ENCODE results near the gene TUFM.
"Not testable (repeated sequence)": the region's sequence is repeated elsewhere in the genome, so short reads cannot be mapped to it uniquely, and the experiment has no call there.

Gene TUFM

DNA sequence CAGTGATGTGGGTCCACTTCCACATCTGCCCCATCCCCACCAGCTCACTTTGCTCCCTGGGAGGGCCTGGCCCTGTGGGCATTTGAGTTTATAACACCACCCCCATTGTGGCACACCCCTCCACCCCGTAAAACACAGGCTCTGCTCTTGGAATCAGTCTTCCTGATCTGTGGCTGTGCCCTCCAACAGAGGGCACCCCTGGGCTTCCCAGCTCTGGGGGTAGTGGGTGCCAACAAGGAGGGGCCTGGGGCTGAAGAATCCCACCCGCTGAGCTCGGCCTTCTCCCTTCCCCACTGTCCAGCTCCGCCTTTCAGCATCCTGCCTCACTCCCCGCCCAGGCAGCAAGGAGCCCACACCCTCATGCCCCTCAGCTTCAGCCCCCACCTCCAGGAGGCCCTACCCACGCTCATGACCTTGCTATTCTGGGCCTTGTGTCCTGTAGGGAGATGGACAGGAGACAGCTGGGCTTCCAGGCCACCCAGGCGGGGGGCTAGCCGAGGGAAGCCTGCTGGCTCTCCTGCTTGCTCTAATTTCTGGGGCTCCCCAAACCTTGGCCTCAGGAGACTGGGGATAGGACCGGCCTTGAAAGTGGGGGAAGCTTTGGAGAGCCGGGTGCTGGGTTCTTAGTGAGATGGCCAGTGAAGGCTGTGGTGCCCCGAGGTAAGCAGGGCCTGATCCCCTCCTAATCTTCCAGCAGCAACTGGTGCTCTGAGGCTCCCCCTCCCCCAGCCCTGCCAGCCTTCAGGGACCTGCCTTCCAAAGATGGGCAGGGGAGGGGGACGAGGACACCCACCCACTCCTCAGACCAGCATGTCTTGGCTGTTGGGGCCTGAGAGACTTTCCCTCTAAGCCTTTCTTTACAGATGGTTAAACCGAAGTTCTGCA lies 29.2 kb upstream of the TUFM start:
- DNase-seq = no peak

GRCh38 chr16:28874406-28874805 lies 28.3 kb upstream of the TUFM start:
- no peak for DNase-seq

DNA sequence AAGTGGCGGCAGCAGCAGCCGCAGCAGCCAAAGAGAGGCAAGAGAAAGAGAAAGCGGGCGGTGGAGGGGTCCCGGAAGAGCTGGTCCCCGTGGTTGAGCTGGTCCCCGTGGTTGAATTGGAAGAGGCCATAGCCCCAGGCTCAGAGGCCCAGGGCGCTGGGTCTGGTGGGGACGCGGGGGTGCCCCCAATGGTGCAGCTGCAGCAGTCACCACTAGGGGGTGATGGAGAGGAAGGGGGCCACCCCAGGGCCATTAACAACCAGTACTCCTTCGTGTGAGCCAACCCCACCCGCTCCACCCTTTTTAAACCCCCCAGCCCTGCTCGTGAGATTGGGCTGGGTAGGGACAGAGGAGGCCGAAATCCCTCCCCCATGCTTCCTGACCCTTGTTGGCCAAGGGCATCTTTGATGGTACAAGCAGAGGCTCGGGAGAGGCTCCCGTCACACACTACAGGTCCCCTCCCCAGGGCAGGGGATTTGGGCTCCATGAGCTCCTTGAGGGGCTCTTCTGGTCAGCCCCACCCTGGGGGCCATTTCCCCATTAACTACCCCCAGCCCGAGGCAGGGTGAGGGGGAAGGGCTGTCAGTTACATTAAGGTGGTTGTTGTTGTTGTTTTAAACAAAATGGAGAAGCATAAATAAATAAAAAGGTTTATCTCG lies 27.5 kb upstream of the TUFM start:
- peak in 1 of 3 experiments; percentile 2 for DNase-seq

- no peak for DNase-seq
Measured at GRCh38 chr16:28872952-28873351, 26.8 kb upstream of the TUFM start.

- DNase-seq = no peak
Measured at GRCh38 chr16:28869201-28869600, 23.1 kb upstream of the TUFM start.

GRCh38 chr16:28867646-28868045 lies 21.5 kb upstream of the TUFM start:
- DNase-seq = not testable (repeated sequence)

GRCh38 chr16:28867241-28867640 lies 21.1 kb upstream of the TUFM start:
- no peak for DNase-seq

GRCh38 chr16:28866454-28866804 lies 20.3 kb upstream of the TUFM start:
- DNase-seq = no peak

DNA sequence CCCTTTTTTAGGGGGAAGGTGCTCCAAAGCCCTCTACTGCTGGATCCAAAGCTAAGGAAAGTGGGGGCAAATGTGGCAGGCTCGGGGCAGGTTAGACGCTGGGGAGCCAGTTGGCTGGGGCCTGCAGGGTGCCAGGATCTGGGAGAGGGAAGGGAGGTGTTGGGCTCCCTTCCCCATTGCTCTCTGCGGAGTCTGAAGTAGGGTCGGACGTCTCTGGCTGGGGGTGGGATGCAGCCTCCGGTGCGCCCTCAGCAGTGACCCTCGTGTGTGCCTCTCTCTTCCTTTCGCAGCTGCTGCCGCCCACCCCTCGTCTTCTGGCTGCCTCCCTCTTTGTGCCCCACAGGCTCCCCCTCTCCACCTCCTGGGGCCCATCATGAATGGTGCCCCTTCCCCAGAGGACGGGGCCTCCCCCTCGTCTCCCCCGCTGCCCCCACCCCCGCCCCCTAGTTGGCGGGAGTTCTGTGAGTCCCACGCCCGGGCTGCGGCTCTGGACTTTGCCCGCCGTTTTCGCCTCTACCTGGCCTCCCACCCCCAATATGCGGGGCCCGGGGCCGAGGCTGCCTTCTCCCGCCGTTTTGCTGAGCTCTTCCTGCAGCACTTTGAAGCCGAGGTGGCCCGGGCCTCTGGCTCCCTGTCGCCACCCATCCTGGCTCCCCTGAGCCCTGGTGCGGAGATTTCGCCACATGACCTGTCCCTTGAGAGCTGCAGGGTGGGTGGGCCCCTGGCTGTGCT lies 19.7 kb upstream of the TUFM start:
- DNase-seq = no peak

DNA sequence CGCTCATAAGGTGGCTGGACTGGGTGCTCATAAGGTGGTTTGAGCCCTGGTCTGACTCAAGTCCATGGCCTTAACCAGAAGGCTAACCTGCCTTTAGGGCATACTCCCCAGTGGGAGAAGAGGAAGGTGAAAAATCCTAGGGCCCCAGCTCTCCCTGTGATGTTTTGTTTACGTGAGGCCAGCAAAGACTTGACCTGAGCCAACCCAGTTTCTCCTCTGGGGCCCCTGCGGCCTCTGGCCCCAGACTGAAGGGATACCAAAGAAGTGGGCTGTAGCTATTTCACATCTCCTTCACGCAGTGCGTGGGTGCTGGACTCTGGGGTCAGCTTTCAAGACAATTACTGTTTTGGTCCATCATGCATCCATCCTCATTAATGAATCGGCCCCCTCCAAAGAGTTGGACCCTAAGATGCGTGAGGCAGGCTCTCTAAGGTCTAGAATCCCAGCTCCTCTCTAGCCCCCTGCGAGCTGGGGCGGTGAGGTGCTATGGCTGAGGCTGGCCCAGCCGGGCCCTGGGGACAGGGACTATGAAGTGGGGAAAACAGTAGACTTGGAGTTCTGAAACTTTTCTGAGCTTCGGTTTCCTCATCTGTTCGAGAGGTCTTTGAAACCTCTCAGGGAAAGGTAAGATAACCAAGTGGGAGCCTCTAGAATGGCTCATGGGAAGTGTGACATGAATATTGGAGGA lies 19.0 kb upstream of the TUFM start:
- DNase-seq = no peak

DNA sequence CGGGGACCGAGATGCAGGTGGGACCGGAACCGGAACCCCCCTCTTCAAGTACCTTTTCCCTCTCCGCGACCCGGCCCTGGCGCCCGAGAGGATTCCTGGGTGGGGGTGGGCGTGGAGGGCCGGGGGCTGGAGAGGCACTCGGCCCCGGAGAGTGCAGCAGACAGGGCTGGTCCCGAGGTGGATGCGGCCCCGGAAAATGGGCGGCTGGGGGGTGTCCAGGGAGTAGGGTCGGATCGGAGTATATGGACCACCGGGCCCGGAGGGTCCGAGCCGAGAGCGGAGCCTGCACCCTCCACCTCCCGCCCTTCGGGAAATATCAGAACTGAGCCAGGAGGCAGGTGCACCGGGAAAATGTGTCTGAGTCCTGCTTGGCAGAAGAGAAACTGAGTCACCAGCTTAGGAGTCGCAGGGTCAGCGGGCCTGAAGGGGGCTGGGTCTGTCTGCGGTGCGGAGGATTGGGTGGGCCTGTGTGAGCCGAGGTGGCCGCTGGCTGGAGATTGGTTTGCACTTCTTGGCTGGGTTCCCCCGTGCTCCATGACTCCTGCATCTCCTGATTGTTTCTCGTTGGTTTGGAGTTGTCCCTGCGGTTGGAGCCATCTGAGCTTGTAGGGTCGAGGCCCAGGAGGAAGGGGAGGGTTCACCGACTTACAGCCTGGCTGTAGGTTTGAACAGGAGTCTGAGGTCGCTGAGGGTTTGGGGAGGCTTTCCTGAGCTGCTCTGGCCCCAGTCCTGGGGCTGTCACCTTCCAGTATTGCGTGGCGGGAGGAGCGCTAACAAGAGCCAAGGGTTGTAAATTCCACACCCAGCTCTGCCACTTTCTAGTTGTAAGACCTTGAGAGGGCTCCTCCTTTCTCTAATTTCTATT lies 18.0 kb upstream of the TUFM start:
- DNase-seq = no peak

GRCh38 chr16:28859326-28859725 lies 13.2 kb upstream of the TUFM start:
- no peak for DNase-seq

DNA sequence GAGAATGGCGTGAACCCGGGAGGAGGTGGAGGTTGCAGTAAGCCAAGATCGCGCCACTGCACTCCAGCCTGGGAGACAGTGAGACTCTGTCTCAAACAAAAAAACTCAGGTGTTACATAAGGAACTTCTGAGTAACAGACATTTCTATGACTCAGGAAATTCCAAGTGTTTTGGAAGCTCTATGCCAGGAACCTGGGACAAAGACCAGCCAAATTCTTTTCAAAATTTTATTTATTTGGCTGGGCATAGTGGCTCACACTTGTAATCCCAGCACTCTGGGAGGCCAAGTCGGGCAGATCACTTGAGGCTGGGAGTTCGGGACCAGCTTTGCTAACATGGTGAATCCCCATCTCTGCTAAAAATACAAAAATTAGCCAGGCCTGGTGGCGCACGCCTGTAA lies 12.3 kb upstream of the TUFM start:
- DNase-seq = no peak

- DNase-seq = peak in 1 of 3 experiments; percentile 38
Measured at GRCh38 chr16:28846933-28847273, 755 bp upstream of the TUFM start.

- DNase-seq = no peak
Measured at GRCh38 chr16:28845761-28846079, 428 bp downstream of the TUFM start.

DNA sequence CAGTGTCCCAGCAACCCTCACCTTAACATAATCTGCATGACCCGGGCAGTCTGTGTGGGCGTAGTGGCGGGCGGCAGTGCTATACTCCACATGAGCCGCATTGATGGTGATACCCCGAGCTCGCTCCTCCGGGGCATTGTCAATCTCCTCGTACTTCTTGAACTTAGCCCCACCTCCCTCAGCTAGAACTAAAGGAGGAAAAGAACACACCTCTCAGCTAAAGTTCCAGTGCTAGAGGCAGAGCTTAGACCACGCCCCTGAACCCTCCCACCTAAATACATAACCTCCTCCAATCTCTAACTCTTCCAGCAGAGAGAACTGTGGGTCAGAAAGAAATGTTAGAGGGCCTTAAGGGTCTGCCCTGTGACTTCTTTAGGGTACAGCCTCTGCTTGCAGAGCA lies 855 bp downstream of the TUFM start:
- no peak for DNase-seq

GRCh38 chr16:28844226-28844885 lies 1.8 kb downstream of the TUFM start:
- DNase-seq = peak in 1 of 3 experiments; percentile 18

GRCh38 chr16:28843766-28844165 lies 2.4 kb downstream of the TUFM start:
- no peak for DNase-seq

DNA sequence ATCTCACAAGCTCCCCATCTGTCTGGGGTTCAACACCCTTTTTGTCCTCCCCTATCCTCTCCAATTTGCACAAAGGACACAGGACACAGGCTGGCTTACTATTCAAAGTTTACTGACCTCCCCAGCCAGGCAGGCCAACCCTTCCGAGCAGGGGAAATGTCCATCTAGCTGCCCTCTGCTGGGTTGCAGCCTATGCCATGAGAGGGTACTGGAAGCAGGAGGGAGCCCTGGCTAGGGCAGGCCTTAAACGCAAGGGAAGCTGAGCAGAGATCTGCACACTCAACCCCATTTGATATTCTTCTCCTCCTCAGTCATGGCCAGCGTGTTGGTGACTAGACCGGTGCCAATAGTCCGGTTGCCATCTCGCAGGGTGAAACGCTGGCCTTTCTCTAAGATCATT lies 3.5 kb downstream of the TUFM start:
- peak in 1 of 3 experiments; percentile 14 for DNase-seq

- no peak for DNase-seq
Measured at GRCh38 chr16:28839899-28840298, 6.2 kb downstream of the TUFM start.

GRCh38 chr16:28839004-28839639 lies 7.0 kb downstream of the TUFM start:
- no peak for DNase-seq
